GM19351 (cell line): ENCODE measurements around the gene HSPBP1.

ENCODE experiments used
- ATAC-seq: cut with Tn5 transposase; IDR thresholded peaks from one replicate; pipeline ENCODE4 v1.9.1; 2021; ENCODE audit warnings: mild to moderate bottlenecking, moderate library complexity; ENCODE audit not compliant: unreplicated experiment

The HSPBP1 gene

DNA sequence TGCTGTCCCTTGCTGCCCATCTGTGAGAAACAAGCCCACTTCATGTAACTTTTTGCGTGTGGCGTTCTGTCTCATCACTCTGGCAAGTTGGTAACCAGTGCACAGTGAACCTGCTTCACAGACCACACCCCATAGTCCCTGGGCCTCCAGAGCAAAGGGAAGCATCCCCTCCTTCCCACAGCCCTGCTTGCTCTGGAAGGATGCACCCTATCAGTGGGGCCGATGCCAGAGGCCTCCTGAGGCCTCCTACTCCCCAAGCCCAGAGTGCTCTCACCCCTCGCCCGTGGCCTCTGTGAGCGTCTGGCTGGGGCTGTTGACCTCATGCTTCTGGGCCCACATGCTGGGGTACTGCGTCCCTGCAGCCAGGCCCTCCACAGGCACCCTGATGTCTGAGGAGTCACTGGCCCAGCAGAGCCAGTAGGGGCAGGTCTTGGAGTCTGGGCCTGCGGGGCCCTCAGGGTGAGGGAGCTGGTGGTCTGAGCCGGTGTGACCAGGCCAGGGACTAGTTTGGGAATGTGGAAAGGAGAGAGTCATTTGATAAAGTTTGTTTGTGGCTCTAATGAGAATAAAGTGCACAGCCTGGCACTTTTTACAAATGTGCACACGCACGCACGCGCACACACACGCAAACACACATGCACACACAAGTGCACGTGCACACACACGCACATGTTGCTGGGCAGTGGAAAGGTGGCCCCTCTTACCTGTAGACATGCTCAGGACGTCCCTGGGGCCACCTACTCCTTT lies 56.4 kb downstream of the HSPBP1 start:
- ATAC-seq: no peak

- no peak for ATAC-seq
These were observed 59.4 kb downstream of the HSPBP1 start for GRCh38 chr19:55220525-55220924.

GRCh38 chr19:55216461-55217198 lies 63.3 kb downstream of the HSPBP1 start:
- no peak for ATAC-seq

DNA sequence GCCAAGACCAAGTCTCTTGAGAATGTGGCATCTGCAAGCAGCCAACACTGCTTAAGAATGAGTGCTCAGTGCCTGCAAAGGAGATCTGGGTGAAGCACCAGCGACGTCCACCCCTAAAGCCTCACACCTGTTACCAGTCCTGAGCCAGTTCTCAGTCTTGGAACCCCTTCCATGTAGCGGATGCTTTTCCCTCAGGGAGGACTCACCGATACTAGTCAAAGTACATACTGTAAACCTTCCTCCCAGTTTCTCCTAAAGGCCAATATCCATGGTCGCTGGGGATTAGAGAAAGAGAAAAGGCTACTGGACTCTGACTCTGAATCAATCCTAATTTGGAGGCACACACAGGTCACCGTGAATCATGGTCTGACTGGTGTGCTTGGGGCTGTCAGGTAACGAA lies 66.4 kb downstream of the HSPBP1 start:
- no peak for ATAC-seq

DNA sequence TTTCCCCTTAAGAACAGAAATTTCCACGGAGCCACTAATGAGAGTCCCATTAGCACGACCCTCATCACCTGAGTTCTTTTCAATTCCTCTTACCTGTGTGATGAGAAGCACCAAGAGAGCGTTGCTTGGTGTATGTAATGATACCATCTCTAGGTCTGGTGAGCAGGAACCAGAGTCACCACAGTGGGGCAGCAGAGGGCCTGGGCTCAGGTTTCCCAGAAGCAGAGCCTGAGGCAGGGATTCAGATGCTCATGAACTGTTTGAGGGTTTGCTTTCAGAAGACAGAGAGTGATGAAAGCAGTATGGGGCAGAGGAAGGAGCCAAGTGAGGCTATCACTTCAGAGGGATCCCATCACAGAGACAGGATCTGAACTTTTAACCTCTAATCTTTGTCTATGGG lies 67.5 kb downstream of the HSPBP1 start:
- ATAC-seq: no peak
